GM21367 (cell line): Measurements from ENCODE around the gene JDP2.
"Not testable (repeated sequence)": the region's sequence is repeated elsewhere in the genome, so short reads cannot be mapped to it uniquely, and the experiment has no call there.

Source experiments
- ATAC-seq: cut with Tn5 transposase; IDR thresholded peaks from one replicate; pipeline ENCODE4 v1.9.1; 2021; ENCODE audit not compliant: unreplicated experiment

JDP2 gene

DNA sequence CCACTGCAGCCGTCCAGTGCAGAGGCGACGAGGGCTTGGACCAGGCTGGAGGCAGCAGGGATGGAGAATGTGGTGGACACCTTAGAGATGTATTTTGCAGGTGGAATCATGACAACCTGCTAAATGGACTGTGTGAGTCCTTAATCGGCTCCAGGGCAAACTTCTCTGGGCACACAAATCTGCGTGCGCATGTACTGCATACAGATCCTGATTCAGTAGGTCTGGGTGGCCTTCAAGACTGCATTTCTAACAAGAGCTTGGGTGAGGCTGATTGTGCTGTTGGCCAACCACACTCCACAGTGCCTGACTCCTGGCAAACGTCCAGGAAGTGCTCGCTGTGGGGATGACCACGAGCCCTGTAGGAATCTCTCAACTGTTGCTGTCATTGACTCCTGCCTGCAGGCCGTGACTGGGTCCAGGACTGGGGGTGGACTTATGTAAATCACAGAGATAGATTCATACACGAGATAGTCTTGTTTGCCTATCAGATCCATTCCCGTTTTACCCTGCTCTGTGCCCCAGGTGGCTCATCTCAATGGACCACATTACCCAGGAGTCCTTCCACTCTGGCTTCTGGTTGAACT lies 27.2 kb downstream of the JDP2 start:
- no peak for ATAC-seq

- no peak for ATAC-seq
Measured at GRCh38 chr14:75456069-75456996, 28.5 kb downstream of the JDP2 start.

GRCh38 chr14:75456997-75457335 lies 29.1 kb downstream of the JDP2 start:
- no peak for ATAC-seq

GRCh38 chr14:75457648-75458165 lies 29.9 kb downstream of the JDP2 start:
- no peak for ATAC-seq

- no peak for ATAC-seq
Measured at GRCh38 chr14:75458305-75458704, 30.5 kb downstream of the JDP2 start.

GRCh38 chr14:75459099-75459741 lies 31.4 kb downstream of the JDP2 start:
- ATAC-seq, result no peak

DNA sequence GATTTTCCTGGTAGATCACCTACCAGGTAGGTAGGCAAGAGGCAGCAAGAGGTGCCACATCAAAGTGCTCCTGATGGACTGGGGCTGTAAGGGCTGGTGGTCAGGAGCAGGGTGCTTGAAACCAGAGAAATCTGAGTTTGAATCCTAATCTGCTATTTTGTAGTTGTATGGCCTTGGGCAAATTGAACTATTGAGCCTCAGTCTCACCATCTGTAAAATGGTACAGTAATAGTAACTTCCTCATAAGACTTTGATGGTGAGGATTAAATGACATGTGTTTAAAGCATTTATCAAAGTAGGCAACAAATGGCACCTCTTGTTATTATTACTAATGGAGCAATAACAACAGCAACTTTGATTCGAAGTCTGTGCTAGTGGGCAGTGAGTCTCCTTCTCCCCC lies 32.0 kb downstream of the JDP2 start:
- no peak for ATAC-seq

DNA sequence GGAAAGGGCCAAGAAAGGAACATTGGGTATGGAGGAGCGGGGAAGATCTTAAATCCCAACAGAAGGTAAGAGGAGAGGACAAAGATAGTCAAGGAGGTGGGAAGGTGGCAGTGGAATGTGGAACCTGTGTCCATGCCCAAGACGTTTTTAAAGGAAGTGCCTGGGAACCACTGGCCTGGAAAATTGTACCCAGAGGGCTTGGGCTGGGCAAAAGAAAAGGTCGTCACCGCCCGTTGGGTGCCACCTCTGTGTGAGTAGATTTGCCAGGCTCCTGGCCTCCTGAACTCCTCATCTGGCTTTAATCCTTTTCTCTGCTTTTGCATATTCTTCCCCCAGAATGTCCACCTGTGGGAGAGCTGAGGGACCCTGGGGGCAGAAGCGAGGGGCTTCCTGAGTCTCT lies 32.6 kb downstream of the JDP2 start:
- no peak for ATAC-seq

DNA sequence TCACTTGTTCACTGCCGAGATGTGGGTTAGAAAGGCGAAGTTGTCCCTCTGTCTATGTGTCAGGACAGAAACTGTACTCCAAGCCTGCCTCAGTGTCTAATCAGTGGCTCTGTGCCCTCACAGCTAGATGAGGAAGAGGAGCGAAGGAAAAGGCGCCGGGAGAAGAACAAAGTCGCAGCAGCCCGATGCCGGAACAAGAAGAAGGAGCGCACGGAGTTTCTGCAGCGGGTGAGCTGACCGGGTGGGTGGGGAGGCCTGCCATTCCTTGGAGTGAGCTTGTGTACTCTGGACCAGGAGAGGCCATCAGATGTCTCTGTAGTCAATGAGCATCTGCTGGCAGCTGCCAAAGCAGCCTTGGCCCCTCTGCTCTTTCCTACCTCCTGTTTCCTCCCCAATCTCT lies 33.5 kb downstream of the JDP2 start:
- ATAC-seq, result no peak

GRCh38 chr14:75461755-75462349 lies 34.0 kb downstream of the JDP2 start:
- no peak for ATAC-seq

DNA sequence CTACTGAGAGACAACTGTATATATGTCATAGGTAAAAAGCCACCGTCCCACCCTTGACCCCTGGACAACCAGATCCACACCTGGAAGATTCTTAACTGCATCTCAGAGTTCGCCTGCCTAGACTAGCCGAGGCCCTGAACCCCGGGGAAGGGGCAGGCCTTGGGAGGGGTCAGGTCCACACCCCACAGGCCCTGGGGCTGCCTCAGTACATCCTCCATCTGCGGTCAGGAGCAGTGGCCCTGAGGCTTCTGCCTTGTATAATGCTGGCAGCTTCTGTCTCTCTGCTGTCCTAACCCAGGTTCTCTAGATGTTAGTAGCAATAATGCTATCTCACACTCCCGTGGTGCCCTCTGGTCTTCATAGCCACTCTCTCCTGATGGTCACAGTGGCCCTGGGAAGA lies 36.8 kb downstream of the JDP2 start:
- no peak for ATAC-seq

DNA sequence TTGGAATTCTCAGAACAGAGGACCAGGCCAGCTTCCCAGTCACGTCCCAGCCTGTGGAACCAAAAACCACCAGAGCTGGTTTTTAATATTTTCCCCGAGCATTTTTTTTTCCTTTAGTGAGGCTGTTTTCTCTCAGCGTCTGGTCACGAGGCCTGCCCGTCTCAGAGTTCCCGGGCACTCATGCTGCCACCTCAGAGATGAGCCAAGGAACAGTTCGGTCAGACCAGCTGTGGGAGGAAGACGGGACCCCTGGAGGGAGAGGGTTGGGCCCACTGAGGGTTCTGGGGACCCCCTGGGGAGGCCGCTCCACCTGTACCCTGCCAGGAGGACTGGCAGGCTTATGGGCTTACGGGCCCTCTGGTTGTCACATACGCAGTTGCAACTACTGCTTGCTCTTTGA lies 39.9 kb downstream of the JDP2 start:
- no peak for ATAC-seq

- no peak for ATAC-seq
Measured at GRCh38 chr14:75469164-75469563, 41.3 kb downstream of the JDP2 start.

GRCh38 chr14:75469606-75470237 lies 41.9 kb downstream of the JDP2 start:
- no peak for ATAC-seq

- ATAC-seq, result no peak
Measured at GRCh38 chr14:75470238-75470797, 42.5 kb downstream of the JDP2 start.

DNA sequence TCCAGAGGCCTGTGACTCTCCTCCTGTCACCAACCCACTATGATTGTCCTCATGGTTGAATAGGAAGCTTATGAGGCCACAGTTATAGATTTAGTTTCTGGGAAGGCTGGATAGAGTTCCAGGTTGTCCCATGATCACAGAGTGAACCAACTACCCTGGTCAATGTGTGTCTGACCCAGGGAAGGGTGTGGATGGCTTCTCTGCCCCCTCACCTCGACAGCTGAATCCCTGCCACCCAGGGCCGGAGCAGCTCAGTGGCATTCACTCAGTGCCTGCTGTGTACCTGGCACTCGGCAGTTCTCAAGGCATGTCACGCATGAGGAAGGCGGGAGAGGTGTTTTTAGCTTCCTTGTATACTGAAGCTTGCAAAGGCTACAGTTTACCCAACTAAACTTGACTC lies 43.2 kb downstream of the JDP2 start:
- no peak for ATAC-seq

- not testable (repeated sequence) for ATAC-seq
Measured at GRCh38 chr14:75474127-75474526, 46.3 kb downstream of the JDP2 start.

DNA sequence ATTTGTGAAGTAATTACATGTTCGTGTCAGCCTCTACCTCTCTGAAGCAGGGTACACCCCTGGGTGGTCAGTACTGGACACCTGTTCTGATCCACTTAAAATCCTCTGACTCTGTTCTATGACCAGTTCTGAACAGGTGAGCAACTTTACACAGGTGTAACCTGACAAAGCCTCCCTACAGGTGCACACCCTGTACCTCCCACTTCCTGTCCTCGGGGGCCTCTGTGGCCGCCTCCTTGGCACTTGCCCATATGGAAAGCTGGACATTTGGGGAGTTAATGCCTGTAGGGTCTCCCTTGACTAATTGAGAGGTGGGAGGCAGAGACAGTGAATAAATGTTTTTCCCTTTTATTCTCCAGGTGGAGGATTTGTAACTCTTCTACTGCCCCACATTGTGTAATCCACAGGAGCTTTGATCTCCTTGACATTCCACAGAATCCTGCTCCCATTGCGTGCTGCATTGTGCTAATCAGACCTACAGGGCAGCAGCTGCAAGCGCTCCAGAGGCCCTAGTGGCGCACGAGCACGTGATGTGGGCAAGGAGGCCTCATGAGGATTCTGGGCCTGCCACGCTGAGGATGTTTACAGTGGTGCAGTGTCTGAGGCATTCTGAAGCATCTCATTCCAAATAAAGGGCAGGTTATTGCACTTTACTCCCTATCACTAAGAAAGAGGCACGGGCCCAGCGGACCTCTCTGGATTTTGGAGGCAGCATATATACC lies 48.6 kb downstream of the JDP2 start:
- no peak for ATAC-seq

DNA sequence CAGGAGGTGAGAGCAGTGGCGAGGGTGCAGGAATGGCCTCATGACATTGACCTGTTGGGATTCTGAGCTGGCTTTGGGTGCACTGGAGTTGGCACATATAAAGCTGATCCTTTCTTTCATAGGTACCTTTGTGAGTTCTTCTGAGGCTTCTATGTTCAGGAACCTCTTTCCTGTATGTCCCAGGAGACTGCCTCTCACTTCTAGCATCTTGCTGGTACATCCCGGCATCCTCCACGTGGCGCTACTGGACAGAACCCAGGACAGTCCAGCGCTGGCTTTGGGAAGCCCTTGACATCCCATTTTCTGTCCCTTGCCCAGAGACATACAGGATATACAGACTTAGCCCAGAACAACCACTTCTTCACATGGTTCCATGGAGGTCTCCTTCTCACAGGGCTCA lies 50.1 kb downstream of the JDP2 start:
- no peak for ATAC-seq
